Peyer's patch (tissue), 4 donors: Measurements from ENCODE around the gene SCN11A.

Experiments
- POLR2A ChIP-seq, 2 donors: fragments of 450-650 bp; IDR thresholded peaks; one replicate each; pipeline ENCODE4 v1.5.1; 2017; ENCODE audit warnings: antibody characterized with exemption in 2 of 2, mild to moderate bottlenecking in 2 of 2, moderate library complexity in 2 of 2
- TF ChIP-seq, protein P1 (sequence below), 6 experiments: fragments of 450-650 bp in 4 of 6; fragments of 200-600 bp in 2 of 6; sonication (generic) in 1 of 6; IDR thresholded peaks; one replicate each; pipeline ENCODE4 v1.5.1; 2017 to 2019; ENCODE audit warnings: antibody characterized with exemption in 6 of 6, mild to moderate bottlenecking in 3 of 6, moderate library complexity in 1 of 6

DNA sequence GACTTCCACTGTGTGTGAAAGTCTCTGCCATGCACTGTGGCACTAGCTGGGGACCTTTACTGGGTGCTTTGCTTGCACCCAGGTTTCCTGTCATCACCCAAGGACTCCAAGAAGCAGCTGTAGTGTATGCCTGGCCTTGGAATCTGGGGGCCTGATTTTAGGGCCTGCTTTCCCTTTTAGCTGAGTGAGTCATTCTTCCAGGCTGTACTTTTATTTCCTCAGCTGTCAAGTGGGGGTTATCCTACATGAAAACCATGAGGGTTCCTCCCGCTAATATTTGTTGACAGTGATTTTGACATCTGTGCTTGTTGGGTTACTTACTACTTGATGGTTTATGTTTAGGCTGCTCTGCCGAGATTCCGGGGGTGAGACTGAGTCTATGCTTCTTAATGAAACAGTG is 37.1 kb upstream of the SCN11A start:
- TF ChIP-seq, protein P1, sequence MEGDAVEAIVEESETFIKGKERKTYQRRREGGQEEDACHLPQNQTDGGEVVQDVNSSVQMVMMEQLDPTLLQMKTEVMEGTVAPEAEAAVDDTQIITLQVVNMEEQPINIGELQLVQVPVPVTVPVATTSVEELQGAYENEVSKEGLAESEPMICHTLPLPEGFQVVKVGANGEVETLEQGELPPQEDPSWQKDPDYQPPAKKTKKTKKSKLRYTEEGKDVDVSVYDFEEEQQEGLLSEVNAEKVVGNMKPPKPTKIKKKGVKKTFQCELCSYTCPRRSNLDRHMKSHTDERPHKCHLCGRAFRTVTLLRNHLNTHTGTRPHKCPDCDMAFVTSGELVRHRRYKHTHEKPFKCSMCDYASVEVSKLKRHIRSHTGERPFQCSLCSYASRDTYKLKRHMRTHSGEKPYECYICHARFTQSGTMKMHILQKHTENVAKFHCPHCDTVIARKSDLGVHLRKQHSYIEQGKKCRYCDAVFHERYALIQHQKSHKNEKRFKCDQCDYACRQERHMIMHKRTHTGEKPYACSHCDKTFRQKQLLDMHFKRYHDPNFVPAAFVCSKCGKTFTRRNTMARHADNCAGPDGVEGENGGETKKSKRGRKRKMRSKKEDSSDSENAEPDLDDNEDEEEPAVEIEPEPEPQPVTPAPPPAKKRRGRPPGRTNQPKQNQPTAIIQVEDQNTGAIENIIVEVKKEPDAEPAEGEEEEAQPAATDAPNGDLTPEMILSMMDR (IDR thresholded peaks at IDR 0.05), result no peak
- no peak for TF ChIP-seq POLR2A (IDR thresholded peaks at IDR 0.05)
